ENCODE measurements around the gene RPP21.
A peak's percentile ranks its signal among the peaks of the same experiment; 100 is the strongest.
"Not testable (repeated sequence)": the region's sequence is repeated elsewhere in the genome, so short reads cannot be mapped to it uniquely, and the experiment has no call there.

RPP21 gene

DNA sequence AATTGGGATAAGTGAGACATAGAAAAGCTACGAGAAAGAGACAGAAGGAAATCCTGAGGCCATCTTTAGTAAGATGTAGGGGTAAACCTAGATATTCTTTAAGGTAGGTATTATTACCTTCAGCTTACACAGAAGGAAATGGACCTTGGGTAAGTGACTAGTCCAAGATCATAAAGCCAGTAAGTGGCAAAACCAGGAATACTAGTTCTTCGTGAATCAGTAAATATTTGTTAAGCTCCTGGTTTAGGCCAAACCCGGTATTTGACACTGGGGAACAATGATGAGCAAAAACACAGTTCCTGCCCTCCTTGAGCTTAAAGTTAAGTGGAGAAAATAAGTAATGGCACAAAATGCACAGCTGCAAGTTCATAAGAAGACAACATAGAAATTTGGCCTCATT is 13.0 kb upstream of the RPP21 start:
- DNase-seq = no peak

GRCh38 chr6:30334075-30334783 is 10.7 kb upstream of the RPP21 start:
- DNase-seq = no peak

GRCh38 chr6:30340589-30341054 is 4.3 kb upstream of the RPP21 start:
- no peak for DNase-seq

DNA sequence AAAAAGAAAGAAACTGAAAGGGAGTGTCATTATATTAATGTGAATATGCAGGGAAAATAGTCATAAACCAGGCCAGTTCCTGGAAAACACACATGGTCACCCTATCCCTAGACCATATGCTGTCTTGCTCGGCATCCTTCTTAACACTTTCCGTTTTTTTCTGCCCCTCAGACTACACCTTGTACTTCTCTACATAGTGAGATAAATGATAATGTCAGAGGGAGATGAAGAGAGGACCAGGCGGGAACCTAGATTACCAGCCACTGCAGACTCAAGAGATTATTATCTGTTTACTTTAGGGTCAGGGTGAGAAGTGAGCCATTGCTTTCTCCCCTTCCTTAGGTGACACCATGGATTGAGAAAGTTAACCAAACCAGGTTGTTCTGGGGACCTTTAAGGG is 3.7 kb upstream of the RPP21 start:
- no peak for DNase-seq

DNA sequence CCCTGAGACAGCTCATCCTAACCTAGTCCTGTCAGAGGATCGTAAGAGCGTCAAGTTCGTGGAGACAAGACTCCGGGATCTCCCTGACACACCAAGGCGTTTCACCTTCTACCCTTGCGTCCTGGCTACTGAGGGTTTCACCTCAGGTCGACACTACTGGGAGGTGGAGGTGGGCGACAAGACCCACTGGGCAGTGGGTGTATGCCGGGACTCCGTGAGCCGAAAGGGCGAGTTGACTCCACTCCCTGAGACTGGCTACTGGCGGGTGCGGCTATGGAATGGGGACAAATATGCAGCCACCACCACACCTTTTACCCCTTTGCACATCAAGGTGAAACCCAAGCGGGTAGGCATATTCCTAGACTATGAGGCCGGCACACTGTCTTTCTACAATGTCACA is 3.2 kb upstream of the RPP21 start:
- no peak for DNase-seq

DNA sequence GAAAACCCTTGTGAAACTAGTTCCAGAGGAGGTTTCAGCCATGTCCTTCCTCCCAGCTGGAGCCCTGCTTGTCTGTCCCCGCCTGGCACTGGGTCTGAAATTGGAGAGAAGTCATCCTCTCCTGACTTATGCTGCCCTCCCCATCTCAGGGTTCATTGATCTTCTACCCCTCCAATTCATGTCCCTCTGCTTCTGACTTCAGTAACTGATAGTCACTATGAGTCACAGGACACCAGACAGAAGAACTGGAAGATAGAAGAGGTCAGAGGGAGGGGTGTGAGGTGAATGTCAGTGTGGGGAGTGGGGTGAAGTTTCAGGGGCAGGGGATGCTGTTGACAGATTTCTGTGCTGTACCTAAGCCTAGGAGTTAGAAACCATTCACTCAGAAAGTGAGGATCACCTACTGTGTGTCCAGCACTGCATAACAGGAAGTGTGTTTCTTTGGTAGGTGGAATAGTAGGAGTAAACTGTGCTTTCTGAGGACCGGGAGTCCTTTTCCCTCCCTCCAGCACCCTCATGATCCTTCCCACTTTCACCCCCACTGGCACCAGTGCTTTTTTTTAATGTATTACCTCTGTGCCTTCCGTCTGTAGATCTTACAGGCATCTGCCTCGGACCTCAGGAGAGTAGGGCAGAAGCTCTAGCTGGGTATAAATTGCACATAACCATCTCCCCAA is 627 bp upstream of the RPP21 start:
- DNase-seq = no peak

DNA sequence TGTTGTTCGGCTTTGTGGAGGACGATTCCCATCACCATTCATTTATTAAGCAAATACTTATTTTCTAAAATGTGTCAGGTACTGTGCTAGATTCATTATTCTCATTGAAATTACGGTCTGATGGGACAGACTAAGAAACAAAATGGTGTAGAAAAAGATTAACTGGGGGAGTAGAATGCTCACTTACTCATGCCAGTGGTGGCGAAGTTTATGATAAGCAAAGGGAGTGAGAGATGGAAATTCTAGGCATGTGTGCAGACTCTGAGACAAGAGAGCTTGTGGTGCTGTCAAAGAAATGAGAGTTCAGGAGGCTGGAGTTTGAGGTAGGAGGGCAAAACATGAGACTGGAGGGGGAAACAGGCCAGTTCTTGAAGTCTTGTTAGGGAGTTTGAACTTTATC is 896 bp downstream of the RPP21 start:
- DNase-seq = no peak

DNA sequence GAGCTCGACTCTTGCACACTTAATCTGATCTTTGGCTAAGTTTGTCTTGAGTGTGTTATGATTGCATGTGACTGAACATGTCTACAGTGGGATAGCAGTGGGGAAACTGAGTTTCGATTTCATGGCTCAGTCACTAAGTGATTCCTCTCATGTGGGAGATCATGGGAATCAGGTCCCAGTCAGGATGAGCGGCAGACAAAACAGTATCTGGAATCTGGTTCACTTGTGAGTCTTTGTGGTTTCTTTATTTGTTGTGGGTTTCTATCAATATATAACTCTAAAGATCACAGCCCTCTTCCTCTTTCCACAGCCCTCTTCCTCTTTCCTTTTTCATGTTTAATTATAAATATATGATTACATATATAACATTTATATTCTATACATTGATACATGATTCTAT is 4.0 kb downstream of the RPP21 start:
- no peak for DNase-seq

DNA sequence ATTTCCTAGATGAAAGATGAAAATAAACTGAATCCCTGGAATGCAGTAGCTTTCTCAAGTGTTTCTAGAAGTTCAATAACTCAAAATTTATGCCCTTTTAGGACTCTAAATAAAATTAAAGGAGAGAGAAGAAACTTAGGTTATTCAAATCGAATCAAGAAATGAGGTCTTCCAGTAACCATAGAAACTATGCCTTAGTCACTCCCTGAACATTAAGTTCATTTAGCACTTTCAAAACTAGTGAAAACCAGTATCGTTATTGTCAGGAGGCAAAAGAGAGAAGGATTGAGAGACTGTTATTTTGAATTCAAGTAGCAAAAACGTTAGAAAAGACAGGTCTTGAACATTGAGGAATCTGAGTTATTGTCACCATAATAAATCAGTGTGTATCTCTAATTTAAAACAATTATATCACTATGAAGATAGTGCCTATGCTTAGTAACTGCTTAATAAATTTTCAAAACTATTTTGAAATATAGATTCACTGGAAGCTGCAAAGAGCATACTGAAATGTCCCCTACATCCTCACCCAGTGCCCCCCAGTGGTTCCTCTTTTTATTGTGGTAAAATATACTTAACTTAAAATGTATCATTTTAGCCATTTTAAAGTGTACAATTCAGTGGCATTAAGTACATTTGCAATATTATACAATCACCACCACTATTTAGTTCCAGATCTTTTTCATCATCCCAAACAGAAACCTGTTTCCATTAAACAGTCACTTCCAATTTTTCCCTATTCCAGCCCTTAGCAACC is 4.6 kb downstream of the RPP21 start:
- no peak for DNase-seq

DNA sequence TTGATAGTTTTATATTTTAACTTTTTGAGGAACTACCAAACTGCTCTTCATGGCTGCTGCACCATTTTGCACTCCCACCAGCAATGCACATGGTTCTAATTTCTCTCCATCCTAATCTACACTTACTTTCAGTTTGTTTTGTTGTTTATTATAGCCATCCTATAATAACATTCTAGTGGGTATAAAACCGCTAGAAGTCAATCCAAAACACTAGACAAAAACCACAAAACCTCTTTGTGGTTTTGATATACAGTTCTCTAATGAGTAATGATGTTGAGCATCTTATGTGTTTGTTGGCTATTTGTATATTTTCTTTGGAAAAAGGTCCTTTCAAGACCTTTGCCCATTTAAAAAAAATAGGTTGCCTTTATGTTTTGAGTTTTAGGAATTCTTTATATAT is 5.6 kb downstream of the RPP21 start:
- no peak for DNase-seq

GRCh38 chr6:30352550-30352949 is 7.6 kb downstream of the RPP21 start:
- DNase-seq = no peak

- DNase-seq = no peak
These were observed 10.3 kb downstream of the RPP21 start for GRCh38 chr6:30355281-30355680.

GRCh38 chr6:30356536-30356935 is 11.6 kb downstream of the RPP21 start:
- DNase-seq = no peak

- DNase-seq = peak; percentile 54 to 84
These were observed 13.0 kb downstream of the RPP21 start for GRCh38 chr6:30357678-30358540.

DNA sequence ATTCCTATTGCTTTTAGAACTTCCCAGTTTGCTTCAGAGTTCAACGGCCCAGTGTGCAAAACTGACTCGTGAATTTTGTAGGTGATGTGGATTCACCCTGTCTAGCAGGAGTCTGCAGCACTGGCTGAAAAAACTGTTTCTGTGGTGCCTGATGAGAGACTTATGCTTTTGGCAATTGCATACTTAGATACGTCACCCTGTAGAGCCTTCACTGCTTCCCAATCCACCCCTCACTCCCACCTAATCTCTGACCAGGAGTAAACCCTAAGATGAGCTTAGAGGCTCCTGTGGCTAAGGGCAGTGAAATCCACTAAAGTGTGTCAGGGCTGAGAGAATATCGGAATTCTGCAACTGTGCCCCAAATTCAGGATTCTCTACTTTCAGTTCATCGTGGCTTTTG is 14.3 kb downstream of the RPP21 start:
- no peak for DNase-seq

GRCh38 chr6:30360139-30360538 is 15.2 kb downstream of the RPP21 start:
- no peak for DNase-seq

GRCh38 chr6:30361661-30362060 is 16.7 kb downstream of the RPP21 start:
- no peak for DNase-seq

- DNase-seq = no peak
These were observed 18.5 kb downstream of the RPP21 start for GRCh38 chr6:30363459-30363858.

DNA sequence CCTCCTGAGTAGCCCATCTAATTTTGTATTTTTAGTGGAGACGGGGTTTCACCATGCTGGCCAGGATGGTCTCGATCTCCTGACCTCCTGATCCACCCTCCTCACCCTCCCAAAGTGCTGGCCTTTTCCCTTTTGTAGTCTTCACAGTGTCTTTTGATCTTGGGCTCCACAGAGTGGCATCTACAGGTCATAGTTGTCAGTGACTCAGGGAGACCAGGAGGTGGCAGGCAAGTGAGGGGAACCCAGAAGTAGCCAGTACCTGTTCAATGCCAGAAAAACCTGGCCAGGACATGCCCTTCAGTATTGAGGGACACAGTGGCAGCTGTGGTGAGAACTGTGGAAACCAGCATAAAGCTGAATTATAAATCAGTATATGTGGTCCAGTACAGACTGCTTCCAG is 19.6 kb downstream of the RPP21 start:
- DNase-seq = peak; percentile 6 to 40

GRCh38 chr6:30369280-30369679 is 24.3 kb downstream of the RPP21 start:
- DNase-seq = not testable (repeated sequence)

DNA sequence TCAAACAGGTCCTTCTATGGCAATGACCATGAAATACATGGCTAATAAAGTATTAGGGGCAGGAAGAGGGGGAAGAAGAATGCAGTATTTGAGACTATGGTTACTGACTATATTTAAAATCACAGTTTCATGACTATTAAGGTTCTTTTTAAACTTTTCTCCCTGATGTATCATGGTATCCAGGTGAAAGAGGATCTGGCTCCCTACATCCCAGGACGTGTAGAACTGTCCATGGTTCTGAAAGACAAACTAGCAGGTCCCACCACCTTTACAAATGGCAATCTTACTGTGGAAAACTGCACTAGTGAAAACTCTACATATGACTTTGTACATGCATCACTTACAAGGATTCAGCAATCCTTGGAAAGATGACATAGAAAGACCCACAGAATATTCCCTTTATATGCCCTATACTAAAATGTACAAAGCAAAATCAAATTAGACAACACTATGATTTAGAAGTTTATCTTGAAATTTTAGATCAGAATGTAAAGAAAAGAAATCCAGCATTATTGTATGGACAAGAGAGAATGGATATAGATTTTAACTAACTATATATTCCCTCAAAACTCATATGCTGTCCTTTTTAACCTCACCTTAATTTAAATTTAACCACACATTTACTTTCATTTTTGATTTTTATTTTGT is 33.5 kb downstream of the RPP21 start:
- no peak for DNase-seq

DNA sequence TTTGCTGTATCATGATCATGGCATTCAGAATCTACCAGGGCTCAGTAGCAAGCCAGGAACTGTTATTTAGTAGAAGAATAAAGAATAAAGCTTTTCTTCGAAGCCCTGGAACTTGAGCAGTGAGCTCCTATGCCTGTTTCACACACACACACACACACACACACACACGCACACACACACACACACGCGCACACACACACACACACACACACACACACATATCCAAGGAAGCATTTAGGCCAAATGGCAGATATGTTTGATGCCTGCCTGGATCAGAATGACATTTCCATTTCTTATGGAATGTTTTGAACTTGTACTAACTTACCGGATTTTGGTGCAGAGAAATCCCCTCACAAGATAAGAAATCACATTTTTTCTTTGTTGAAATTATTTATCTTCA is 35.5 kb downstream of the RPP21 start:
- DNase-seq = no peak
